Activated CD4-positive, alpha-beta memory T cell treated with anti-CD3 and anti-CD28 coated beads, Interleukin-2, amount 10 ng/mL, durations not matched to agents 7 days and 5 days (primary cell): ENCODE data around the gene ABCB9. TPM values are rescaled to one million over a fixed set of nuclear protein-coding genes. Genes with fewer than 3 reads are reported as not detected.

Experiments used
- CTCF ChIA-PET: fragments of 350-600 bp; sonication (Branson Sonifier 250); formaldehyde crosslinking; loops from one replicate; lab custom pipeline; 2021; ENCODE audit warnings: antibody characterized with exemption, inconsistent platforms; lab: Charles Lee
- POLR2A ChIA-PET: fragments of 350-600 bp; sonication (Branson Sonifier 250); formaldehyde crosslinking; loops from one replicate; lab custom pipeline; 2021; ENCODE audit warnings: antibody characterized with exemption; lab: Charles Lee
- DNase-seq: peaks from one replicate; pipeline ENCODE4 v3.0.0-alpha.2; 2020
- H3K27ac Mint-ChIP-seq: one replicate; pipeline ENCODE4 v1.8.0; 2021; ENCODE audit warnings: mild to moderate bottlenecking, mixed read lengths
- H3K27me3 Mint-ChIP-seq: one replicate; pipeline ENCODE4 v1.8.0; 2021; ENCODE audit warnings: mixed read lengths
- H3K36me3 Mint-ChIP-seq: one replicate; pipeline ENCODE4 v1.8.0; 2021; ENCODE audit warnings: low read depth, mixed read lengths
- H3K4me1 Mint-ChIP-seq: one replicate; pipeline ENCODE4 v1.8.0; 2021; ENCODE audit warnings: mixed read lengths
- H3K4me3 Mint-ChIP-seq: one replicate; pipeline ENCODE4 v1.8.0; 2021; ENCODE audit warnings: mild to moderate bottlenecking, mixed read lengths
- H3K9me3 Mint-ChIP-seq: one replicate; pipeline ENCODE4 v1.8.0; 2021; ENCODE audit warnings: mixed read lengths
- total RNA-seq, 2 experiments: library from RNA; stranded (reverse); gene quantifications; one replicate each; pipeline ENCODE4 v1.2.3, GENCODE V29; 2021

Gene ABCB9
- total RNA-seq, 2 experiments from 2014 or later: 3.2 to 3.3 TPM

DNA sequence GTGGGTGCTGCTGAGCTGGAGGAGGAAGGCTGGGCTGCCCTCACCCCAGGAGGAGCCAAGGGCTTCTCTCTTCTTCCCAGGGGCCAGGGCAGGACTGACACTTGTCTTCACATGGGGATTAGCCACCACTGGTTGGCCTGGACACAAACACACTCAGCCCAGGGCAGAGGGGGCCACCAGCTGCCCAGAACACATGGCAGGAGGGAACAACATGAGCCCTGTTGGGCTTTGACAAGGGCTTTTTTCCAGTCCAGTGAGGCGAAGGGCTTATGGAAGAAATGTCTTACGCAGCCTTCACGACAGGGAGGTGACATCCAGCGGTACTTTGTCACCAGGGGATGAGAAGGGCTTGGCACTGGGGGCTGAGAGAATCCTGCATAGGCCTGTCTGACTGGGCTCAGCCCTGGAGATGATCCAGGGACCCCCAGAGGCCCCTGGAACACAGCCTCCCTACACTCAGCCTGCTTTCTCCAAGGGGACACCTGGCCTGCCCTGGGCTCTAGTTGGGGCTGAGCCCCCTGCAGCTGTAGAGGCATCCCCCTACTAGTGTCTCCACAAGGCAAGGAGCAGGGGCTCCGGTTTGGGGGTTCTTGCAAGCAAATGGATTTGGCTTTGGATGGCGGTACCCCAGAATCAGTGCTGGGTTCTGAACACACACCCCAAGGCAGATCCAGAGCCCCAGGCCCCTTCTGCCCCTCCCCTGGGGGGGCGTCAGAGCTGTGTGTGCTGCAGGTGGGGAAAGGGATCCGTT, 33.1 kb upstream of the ABCB9 start:
- no peaks in the 10 kb centered on the region for H3K27me3 Mint-ChIP-seq
- H3K9me3 Mint-ChIP-seq: no peaks in the 10 kb centered on the region
- H3K4me1 Mint-ChIP-seq: no peaks in the 10 kb centered on the region
- no peak overlapping the region for H3K4me3 Mint-ChIP-seq
- no peak for DNase-seq
- H3K27ac Mint-ChIP-seq: no peak overlapping the region
- POLR2A ChIA-PET: no interaction called here
- CTCF ChIA-PET: no interaction called here
- no peaks in the 10 kb centered on the region for H3K36me3 Mint-ChIP-seq

DNA sequence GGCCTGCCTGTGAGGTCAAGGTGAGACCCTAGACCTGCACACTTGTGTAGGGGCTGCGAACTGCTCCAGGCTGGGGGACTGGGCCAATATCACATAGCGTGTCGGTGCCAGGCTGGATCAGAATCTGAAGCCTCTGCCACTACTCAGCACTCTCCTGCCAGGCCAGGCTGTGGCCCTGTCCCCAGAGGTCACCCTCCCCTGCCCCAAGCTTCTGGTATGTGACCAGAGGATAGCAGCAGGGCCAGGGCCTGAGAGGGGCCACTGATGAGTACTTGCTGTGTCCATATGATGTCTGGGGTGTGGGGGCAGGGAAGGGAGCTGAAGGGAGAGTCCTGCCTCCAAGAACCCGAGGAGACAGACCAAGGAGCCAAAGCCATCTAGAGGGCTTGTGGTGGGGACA, 32.1 kb upstream of the ABCB9 start:
- ChIA-PET CTCF (no interaction called here), POLR2A (no interaction called here)
- no peak overlapping the region for H3K4me3 Mint-ChIP-seq
- no peaks in the 10 kb centered on the region for H3K9me3 Mint-ChIP-seq
- no peak for DNase-seq
- no peaks in the 10 kb centered on the region for H3K36me3 Mint-ChIP-seq
- H3K27me3 Mint-ChIP-seq: no peaks in the 10 kb centered on the region
- peaks cover 3% of the 10 kb centered on the region for H3K4me1 Mint-ChIP-seq
- H3K27ac Mint-ChIP-seq: no peak overlapping the region

DNA sequence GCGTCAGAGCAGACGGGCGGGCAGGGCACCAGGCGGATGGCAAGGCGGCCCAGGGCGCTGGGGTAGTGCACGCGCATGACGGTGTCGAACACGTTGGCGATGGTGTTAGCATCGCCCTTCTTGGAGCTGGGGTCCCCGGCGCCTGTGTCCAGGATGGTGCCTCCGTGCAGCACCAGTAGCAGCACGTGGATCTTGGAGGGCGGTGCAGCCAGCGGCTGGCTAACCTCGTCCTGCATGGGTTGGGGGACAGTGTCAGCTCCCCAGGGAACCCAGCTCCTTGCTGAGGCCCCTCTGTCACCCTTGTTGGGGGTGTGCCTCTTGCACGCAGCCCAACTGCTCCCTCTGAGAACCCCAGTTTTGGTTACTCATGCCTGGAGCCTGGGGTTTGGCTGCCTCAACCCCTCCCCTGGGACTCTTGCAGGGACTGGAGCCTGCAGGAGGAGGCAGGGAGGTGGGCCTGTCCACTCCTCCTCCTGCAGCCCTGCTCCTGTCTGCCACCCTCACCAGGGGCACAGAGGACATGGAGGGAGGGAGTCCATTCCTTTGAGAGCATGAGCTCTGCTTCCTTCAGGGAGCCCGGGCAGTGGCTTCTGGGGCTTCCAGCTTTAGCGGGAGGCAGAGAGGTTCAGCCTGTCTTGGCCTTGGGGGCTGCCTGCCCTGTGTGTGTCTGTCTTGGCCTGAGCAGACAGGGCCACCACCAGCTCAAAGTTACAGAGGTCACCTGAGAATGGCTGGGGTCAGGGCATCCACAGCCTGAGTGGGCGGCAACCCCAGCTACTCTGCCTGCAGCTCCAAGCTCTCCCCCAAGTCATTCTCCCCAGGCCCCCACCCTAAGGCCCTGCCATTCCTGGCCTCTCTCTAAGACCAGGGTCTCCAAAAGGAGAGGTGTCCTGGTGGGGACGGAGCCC, 31.3 kb upstream of the ABCB9 start:
- Mint-ChIP-seq H3K36me3 (no peaks in the 10 kb centered on the region), H3K4me1 (peaks cover 5% of the 10 kb centered on the region), H3K9me3 (no peaks in the 10 kb centered on the region), H3K4me3 (no peak overlapping the region), H3K27me3 (no peaks in the 10 kb centered on the region), H3K27ac (no peak overlapping the region)
- ChIA-PET POLR2A (no interaction called here), CTCF (no interaction called here)
- DNase-seq: no peak

DNA sequence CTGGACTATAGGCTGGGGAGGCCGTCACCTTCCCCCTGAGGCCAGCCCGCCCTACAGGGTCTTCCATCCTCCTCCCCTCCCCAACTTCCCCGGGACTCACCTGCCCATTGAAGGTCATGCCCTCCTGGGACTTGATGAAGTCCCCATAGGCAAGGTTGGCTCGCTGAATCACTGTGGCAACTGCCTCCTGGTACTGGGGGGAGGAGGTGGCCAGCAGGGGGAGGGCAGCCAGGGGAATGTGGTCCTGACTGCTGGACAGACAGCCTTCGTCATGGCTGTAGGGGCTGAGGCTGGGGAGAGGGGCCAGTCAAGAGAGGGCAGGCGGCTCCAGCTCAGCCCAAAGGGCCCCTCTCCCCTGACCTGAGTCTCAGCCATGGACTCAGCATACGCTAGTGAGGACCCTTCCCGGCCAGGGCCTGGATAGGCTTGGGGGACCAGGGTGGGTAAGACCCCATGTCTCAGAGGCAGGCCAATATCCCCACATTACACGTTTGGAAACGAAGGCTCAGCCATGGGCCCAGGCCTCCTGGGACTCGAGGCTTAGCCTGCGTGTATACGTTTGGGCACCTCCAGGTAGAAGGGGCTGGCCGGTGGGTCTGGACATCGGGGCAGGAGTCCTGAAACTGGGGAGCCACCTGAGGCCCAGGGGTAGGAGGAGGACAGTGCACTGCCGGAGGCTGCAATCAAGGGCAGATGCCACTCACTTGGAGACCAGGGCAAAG, 30.5 kb upstream of the ABCB9 start:
- H3K4me3 Mint-ChIP-seq: no peak overlapping the region
- H3K27me3 Mint-ChIP-seq: no peaks in the 10 kb centered on the region
- ChIA-PET CTCF (interaction anchor here (1.2 kb wide), 1 partner anchor 10 kb away, joined by 3 read pairs; no protein-coding TSS in a partner anchor), POLR2A (no interaction called here)
- peaks cover 5% of the 10 kb centered on the region for H3K4me1 Mint-ChIP-seq
- no peaks in the 10 kb centered on the region for H3K36me3 Mint-ChIP-seq
- H3K27ac Mint-ChIP-seq: no peak overlapping the region
- no peak for DNase-seq
- no peaks in the 10 kb centered on the region for H3K9me3 Mint-ChIP-seq

DNA sequence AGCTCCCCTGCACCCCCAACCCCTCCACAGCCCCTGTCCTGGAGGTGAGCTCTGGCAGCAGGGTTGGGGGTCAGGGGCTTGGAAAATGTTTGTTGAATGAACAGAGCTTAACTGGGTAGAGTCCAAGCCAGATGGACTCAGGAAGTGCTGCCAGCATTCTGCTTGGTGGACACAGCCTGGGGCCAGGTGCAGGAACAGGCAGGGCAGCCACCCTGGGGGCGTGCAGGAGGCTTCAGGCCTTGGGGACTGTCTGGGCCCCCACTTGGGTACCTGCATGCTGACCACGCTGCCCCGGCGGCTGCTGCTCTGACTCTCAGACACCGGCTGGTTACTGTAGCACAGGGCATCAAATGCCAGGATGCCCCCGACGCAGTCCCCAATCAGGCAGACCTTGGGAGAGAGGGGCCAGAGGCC, 29.9 kb upstream of the ABCB9 start:
- H3K36me3 Mint-ChIP-seq: no peaks in the 10 kb centered on the region
- no peak overlapping the region for H3K4me3 Mint-ChIP-seq
- no peak for DNase-seq
- peaks cover 5% of the 10 kb centered on the region for H3K4me1 Mint-ChIP-seq
- ChIA-PET POLR2A (no interaction called here), CTCF (interaction anchor here (1.2 kb wide), 1 partner anchor 10 kb away, joined by 3 read pairs; no protein-coding TSS in a partner anchor)
- no peaks in the 10 kb centered on the region for H3K27me3 Mint-ChIP-seq
- H3K27ac Mint-ChIP-seq: no peak overlapping the region
- no peaks in the 10 kb centered on the region for H3K9me3 Mint-ChIP-seq

DNA sequence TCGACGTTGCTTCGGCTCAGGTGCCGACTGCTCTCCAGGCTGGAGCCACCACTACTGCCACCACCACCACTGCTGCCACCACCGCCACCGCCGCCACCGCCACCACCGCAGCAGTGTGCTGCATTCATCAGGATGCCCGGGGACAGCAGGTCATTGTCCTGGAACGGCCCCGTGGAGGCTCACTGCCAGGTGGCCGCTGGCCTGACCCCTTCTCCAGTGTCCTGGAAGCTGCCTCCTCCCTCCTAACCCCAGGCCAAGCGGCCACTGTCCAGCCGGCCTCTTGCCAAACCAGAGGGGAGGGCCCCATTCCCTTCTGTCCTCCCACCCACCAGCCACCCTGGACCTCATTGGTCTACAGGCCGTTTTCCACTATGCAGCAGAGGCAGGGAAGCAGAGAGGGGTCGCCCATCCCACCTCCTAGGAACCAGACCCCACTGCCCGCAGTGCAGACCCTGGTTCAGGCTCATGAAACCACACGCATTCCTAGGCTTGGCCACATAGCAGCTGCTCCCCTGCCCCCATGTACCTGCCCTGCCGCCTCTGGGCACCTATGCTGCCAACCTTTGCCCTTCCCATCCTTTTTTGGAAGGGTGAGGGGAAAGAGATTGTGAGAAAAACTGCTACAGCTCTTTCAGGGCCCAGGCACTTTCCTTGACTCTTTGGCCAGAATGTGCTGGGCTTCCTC, 29.4 kb upstream of the ABCB9 start:
- Mint-ChIP-seq H3K9me3 (no peaks in the 10 kb centered on the region), H3K27me3 (no peaks in the 10 kb centered on the region), H3K4me1 (peaks cover 5% of the 10 kb centered on the region), H3K4me3 (no peak overlapping the region), H3K27ac (no peak overlapping the region), H3K36me3 (no peaks in the 10 kb centered on the region)
- ChIA-PET POLR2A (interaction anchor here (3.0 kb wide), 1 partner anchor 20 kb away, joined by 9 read pairs; the partner anchor contains the start of gene OGFOD2), CTCF (interaction anchor here (1.2 kb wide), 1 partner anchor 11 kb away, joined by 3 read pairs; no protein-coding TSS in a partner anchor)
- no peak for DNase-seq

DNA sequence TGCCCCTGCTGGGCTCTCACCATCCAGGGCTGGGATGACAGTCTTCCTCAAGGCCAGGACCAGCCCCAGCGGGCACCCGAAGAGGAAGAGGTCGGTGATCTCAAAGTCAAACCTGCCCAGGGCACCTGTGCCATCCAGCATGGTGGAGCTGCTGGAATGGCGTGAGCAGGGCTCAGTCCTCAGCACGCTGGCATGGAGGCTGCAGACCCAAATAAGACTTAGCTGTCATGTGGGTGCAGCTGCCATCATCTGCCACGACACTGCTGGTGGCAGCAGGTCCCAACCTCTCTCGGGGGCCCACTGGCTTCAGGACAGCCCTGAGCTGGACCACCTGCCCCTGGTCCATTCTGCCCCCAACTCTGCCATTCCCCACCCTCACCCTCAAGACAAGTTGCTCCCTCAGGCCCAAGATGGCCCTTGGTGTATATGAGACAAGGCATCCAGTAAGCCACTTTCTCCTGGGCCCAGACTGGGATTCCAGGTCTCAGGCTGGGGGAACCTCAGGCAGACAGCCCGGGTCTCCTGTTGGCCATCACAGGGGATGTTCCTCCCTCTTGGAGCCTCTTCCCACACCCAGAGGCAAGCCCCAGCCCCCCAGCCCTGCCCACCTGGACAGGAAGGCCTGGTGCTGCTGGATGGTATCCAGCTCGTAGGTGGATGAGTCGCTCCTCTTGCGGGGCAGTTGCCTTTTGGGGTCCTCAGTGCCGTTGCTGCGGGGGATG, 28.7 kb upstream of the ABCB9 start:
- POLR2A ChIA-PET: interaction anchor here (3.0 kb wide), 1 partner anchor 20 kb away, joined by 9 read pairs; the partner anchor contains the start of gene OGFOD2
- no peak overlapping the region for H3K4me3 Mint-ChIP-seq
- H3K36me3 Mint-ChIP-seq: no peaks in the 10 kb centered on the region
- DNase-seq: no peak
- no peaks in the 10 kb centered on the region for H3K9me3 Mint-ChIP-seq
- H3K27me3 Mint-ChIP-seq: no peaks in the 10 kb centered on the region
- H3K4me1 Mint-ChIP-seq: peaks cover 5% of the 10 kb centered on the region
- no peak overlapping the region for H3K27ac Mint-ChIP-seq
- CTCF ChIA-PET: no interaction called here

DNA sequence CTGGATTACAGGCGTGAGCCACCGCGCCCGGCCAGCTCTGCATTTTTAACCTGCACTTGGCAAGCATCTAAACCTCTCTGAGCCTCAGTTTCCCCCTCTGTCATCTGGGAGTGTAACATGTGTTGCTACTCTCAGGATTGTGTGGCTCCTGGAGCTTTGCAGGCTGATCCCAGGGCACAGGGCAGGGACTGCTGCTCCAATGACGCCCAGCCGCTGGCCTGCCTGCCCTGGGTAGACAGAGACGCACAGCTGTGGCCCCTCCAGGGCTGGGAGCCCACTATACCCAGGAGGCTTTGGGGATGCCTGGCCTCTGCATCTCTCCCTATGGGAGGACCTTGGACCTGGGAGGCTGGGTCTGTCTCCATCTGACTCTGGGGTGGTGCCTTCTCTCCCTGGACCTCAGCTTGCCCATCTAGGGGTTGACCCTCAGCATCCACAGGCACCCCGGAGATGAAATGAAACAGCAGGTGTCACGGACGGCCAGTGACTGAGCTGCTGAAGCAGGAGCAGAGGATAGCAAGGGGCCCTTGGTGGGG, 27.9 kb upstream of the ABCB9 start:
- H3K4me1 Mint-ChIP-seq: peaks cover 5% of the 10 kb centered on the region
- H3K27me3 Mint-ChIP-seq: no peaks in the 10 kb centered on the region
- no peaks in the 10 kb centered on the region for H3K9me3 Mint-ChIP-seq
- POLR2A ChIA-PET: interaction anchor here (3.0 kb wide), 1 partner anchor 19 kb away, joined by 9 read pairs; the partner anchor contains the start of gene OGFOD2
- no peaks in the 10 kb centered on the region for H3K36me3 Mint-ChIP-seq
- CTCF ChIA-PET: no interaction called here
- H3K4me3 Mint-ChIP-seq: no peak overlapping the region
- no peak for DNase-seq
- no peak overlapping the region for H3K27ac Mint-ChIP-seq

DNA sequence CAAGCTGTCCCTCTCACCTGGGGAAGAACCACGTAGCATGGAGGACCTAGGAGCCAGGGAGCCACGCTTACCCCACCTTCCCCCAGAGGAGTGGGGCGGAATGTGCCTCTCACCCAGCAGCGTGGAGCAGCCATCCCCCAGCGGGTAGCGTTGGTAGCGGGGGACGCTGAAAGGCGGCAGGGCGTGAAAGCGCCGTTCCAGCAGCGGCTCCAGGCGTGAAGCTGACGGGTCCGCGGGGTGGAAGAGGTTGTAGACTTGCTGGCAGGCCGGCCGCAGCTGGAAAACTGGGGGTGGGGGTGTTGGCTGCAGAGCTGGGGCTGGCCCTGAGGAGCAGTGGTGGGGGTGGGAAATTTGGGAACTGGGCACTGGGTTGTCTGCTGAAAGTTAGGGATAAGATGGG, 26.1 kb upstream of the ABCB9 start:
- DNase-seq: no peak
- Mint-ChIP-seq H3K36me3 (no peaks in the 10 kb centered on the region), H3K4me3 (no peak overlapping the region), H3K9me3 (no peaks in the 10 kb centered on the region), H3K27ac (no peak overlapping the region), H3K27me3 (no peaks in the 10 kb centered on the region), H3K4me1 (peaks cover 5% of the 10 kb centered on the region)
- CTCF ChIA-PET: no interaction called here
- POLR2A ChIA-PET: interaction anchor here (3.0 kb wide), 1 partner anchor 17 kb away, joined by 9 read pairs; the partner anchor contains the start of gene OGFOD2

DNA sequence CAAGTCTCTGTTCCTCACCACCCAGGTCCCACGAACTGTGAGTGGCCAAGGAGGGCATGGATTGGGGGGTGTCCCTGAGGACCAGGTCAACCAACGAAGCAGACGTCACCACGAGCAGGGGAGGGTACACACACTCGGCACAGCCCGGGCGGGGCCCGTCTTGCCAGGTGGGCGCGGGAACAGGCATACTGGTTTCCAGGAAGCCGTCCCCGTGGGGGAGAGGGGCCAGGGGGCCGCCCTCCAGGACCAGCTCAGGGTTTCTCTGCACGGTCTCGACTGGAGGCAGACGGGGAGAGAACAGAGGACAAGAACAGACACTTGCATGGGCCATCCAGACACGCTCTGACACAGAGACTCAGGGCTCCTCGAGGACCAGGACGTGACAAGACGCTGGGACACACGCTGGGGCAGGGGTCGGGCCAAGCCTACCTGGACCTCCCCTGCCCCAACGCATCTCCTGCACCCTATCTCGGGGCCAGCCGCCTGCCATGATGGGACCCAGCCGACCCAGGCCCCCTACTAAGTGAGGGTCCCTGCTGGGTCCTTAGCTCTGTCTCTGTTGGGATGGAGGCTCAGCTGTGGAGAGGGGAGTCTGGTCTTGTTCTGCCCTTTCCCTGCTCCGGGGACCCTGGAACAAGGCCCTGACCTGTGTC, 25.5 kb upstream of the ABCB9 start:
- no peak overlapping the region for H3K27ac Mint-ChIP-seq
- CTCF ChIA-PET: no interaction called here
- no peaks in the 10 kb centered on the region for H3K9me3 Mint-ChIP-seq
- peaks cover 5% of the 10 kb centered on the region for H3K4me1 Mint-ChIP-seq
- POLR2A ChIA-PET: no interaction called here
- no peaks in the 10 kb centered on the region for H3K27me3 Mint-ChIP-seq
- no peak for DNase-seq
- H3K36me3 Mint-ChIP-seq: no peaks in the 10 kb centered on the region
- no peak overlapping the region for H3K4me3 Mint-ChIP-seq

DNA sequence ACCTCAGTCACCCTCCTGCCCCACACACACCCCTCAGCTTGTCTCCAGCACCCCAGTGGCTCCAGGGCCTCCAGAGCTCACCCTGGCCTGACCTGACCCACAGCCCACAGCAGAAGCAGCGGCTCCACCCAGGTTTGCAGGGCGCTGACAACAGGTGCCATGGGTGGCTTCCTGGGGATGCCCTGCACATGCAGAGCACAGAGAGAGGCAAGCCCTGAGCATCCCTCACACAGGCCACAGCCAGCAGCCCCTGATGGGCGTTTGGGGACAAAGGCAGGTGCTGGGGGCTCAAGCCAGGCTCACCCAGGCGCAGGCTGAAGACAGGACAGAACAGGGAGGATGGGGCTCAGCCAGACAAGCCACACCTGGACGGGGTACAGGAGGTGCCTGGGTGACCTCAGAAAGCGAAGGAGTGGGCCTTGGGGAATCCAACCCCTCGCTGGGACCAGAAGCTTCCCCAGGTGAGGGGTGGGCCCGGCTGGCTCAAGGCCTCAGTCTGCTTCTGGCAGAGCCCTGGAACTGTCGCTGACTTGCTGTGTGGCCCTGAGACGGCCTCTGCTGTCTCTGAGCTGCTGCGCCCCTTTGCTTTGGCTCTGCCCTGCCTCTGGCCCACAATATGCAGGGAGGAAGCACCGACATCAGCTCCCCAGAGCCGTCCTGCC, 24.8 kb upstream of the ABCB9 start:
- Mint-ChIP-seq H3K9me3 (no peaks in the 10 kb centered on the region), H3K4me3 (no peak overlapping the region), H3K27me3 (no peaks in the 10 kb centered on the region), H3K4me1 (peaks cover 5% of the 10 kb centered on the region), H3K27ac (no peak overlapping the region), H3K36me3 (no peaks in the 10 kb centered on the region)
- CTCF ChIA-PET: interaction anchor here (1.9 kb wide), 1 partner anchor 9 kb away, joined by 5 read pairs; no protein-coding TSS in a partner anchor
- DNase-seq: no peak
- POLR2A ChIA-PET: interaction anchor here (1.3 kb wide), 1 partner anchor 16 kb away, joined by 3 read pairs; the partner anchor contains the start of gene OGFOD2
